Endothelial cell (in vitro differentiated cells): ENCODE measurements around the gene SGCD. TPM values are rescaled to one million over a fixed set of nuclear protein-coding genes. Genes with fewer than 3 reads are reported as not detected.

ENCODE experiments used
- DNase-seq: peaks from one replicate; pipeline ENCODE4 v3.0.0; 2021; ENCODE audit warnings: low spot score
- H3K27ac Mint-ChIP-seq: one replicate; pipeline ENCODE4 v1.8.0; 2021; ENCODE audit warnings: mixed read lengths, inconsistent platforms; ENCODE audit not compliant: unreplicated experiment
- H3K27me3 Mint-ChIP-seq: one replicate; pipeline ENCODE4 v1.8.0; 2021; ENCODE audit warnings: mild to moderate bottlenecking, moderate library complexity, mixed read lengths, inconsistent platforms; ENCODE audit not compliant: unreplicated experiment
- H3K36me3 Mint-ChIP-seq: one replicate; pipeline ENCODE4 v1.8.0; 2021; ENCODE audit warnings: mild to moderate bottlenecking, low read depth, mixed read lengths, inconsistent platforms; ENCODE audit not compliant: unreplicated experiment
- H3K4me1 Mint-ChIP-seq: one replicate; pipeline ENCODE4 v1.8.0; 2021; ENCODE audit warnings: mild to moderate bottlenecking, mixed read lengths, inconsistent platforms; ENCODE audit not compliant: unreplicated experiment
- H3K4me3 Mint-ChIP-seq: one replicate; pipeline ENCODE4 v1.8.0; 2021; ENCODE audit warnings: mild to moderate bottlenecking, mixed read lengths, inconsistent platforms; ENCODE audit not compliant: unreplicated experiment
- H3K9me3 Mint-ChIP-seq: one replicate; pipeline ENCODE4 v1.8.0; 2021; ENCODE audit warnings: mixed read lengths, inconsistent platforms; ENCODE audit not compliant: unreplicated experiment
- total RNA-seq: library from RNA; stranded (reverse); fragmentation: NEBNext Ultra II Directional; extraction: Animal tissue kit (Norgen Biotek cat#: 25700); gene quantifications from one replicate; pipeline ENCODE4 v1.2.1, GENCODE V29; 2021; ENCODE audit not compliant: unreplicated experiment
- TF ChIP-seq, protein P1 (sequence below): fragments of 200-600 bp; sonication (generic); IDR thresholded peaks from one replicate; pipeline ENCODE4 v1.5.0; 2021; ENCODE audit warnings: antibody characterized with exemption; ENCODE audit not compliant: unreplicated experiment

SGCD gene
- total RNA-seq, 1 donor from 2014 or later = 1.2 TPM

- H3K4me3 Mint-ChIP-seq = no peak overlapping the region
- no peaks in the 10 kb centered on the region for H3K36me3 Mint-ChIP-seq
- no peaks in the 10 kb centered on the region for H3K27me3 Mint-ChIP-seq
- no peaks in the 10 kb centered on the region for H3K4me1 Mint-ChIP-seq
- no peaks in the 10 kb centered on the region for H3K9me3 Mint-ChIP-seq
- TF ChIP-seq, protein P1, sequence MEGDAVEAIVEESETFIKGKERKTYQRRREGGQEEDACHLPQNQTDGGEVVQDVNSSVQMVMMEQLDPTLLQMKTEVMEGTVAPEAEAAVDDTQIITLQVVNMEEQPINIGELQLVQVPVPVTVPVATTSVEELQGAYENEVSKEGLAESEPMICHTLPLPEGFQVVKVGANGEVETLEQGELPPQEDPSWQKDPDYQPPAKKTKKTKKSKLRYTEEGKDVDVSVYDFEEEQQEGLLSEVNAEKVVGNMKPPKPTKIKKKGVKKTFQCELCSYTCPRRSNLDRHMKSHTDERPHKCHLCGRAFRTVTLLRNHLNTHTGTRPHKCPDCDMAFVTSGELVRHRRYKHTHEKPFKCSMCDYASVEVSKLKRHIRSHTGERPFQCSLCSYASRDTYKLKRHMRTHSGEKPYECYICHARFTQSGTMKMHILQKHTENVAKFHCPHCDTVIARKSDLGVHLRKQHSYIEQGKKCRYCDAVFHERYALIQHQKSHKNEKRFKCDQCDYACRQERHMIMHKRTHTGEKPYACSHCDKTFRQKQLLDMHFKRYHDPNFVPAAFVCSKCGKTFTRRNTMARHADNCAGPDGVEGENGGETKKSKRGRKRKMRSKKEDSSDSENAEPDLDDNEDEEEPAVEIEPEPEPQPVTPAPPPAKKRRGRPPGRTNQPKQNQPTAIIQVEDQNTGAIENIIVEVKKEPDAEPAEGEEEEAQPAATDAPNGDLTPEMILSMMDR = no peak
- H3K27ac Mint-ChIP-seq = no peak overlapping the region
- DNase-seq = no peak
These were observed 60.4 kb downstream of the SGCD start for GRCh38 chr5:156387391-156387790.

DNA sequence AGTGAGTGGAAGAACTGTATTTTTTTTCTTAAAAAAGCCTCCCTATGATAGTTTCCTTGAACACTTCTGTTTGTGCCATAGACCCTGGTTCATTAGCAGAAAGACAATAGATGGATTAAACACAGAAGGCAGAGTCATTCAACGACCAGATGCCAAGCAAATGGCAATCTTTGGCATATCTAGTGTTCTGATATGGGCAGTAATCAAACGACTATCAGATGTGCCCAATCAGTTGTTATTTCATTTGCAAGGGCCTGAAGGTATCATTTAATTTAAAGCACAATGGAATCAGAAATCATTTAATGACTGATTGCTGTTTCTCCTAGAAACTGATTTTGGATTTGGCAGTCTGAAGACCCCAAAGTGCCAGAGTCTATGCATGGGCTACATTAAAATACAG is 61.3 kb downstream of the SGCD start:
- no peaks in the 10 kb centered on the region for H3K27me3 Mint-ChIP-seq
- no peaks in the 10 kb centered on the region for H3K4me1 Mint-ChIP-seq
- H3K36me3 Mint-ChIP-seq = no peaks in the 10 kb centered on the region
- H3K4me3 Mint-ChIP-seq = no peak overlapping the region
- H3K27ac Mint-ChIP-seq = no peak overlapping the region
- no peaks in the 10 kb centered on the region for H3K9me3 Mint-ChIP-seq
- TF ChIP-seq, protein P1 = no peak
- no peak for DNase-seq

- H3K4me1 Mint-ChIP-seq = no peaks in the 10 kb centered on the region
- no peaks in the 10 kb centered on the region for H3K36me3 Mint-ChIP-seq
- no peaks in the 10 kb centered on the region for H3K27me3 Mint-ChIP-seq
- TF ChIP-seq, protein P1 = no peak
- H3K9me3 Mint-ChIP-seq = no peaks in the 10 kb centered on the region
- no peak overlapping the region for H3K4me3 Mint-ChIP-seq
- H3K27ac Mint-ChIP-seq = no peak overlapping the region
- DNase-seq = no peak
These were observed 64.2 kb downstream of the SGCD start for GRCh38 chr5:156391139-156391538.

DNA sequence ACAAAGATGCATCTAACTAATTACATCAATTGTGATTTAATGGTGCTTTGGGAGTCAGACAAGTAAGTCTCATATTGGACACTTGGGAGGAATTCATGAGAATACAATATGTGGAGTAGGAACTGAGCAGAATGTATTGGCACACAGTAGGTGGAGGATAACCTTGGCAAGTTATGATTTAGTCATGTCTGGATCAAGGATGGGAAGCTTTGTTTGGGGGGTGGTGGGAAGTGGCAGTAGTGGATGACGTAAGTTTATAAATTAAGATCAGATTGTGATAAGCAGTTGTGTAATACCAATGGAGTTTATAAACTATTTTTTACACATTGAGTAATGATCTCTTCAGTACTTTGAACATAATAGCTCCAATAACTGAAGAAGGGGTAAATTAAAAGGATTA is 67.0 kb downstream of the SGCD start:
- no peaks in the 10 kb centered on the region for H3K4me1 Mint-ChIP-seq
- DNase-seq = no peak
- H3K36me3 Mint-ChIP-seq = no peaks in the 10 kb centered on the region
- H3K4me3 Mint-ChIP-seq = no peak overlapping the region
- TF ChIP-seq, protein P1 = no peak
- H3K27ac Mint-ChIP-seq = no peak overlapping the region
- no peaks in the 10 kb centered on the region for H3K27me3 Mint-ChIP-seq
- H3K9me3 Mint-ChIP-seq = no peaks in the 10 kb centered on the region

DNA sequence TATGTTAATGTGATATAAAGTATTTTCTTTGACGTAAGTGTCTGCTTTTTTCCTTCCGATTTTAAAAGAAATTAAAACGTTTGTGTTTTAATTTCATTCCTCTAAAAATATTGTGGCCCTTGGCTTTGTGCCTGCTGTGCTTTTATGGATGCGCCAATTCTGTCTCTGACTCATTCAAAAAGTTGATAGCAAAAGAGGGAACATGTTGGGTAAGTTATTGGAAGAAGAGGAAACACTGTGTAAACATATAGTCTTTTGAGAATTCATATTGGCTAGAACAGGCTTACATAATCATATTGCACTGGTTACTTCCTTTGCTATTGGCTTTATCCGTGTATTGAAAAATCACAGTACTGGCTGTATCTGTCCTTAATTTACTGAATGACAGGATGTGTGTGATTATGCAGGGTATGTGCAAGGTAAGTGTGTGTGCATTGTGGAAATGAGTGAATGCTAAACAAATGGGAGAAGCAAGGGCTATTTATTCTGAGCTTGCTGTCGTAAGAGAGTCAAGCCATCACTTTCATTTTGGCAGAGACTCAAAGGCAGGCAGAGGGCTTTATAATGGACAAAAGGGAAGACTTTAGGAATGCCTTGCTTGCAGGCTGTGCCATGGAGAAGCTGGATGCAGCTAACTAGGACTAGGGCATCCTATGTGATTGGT is 67.8 kb downstream of the SGCD start:
- Mint-ChIP-seq H3K4me3 (no peak overlapping the region), H3K4me1 (no peaks in the 10 kb centered on the region), H3K36me3 (no peaks in the 10 kb centered on the region), H3K27ac (no peak overlapping the region), H3K9me3 (no peaks in the 10 kb centered on the region), H3K27me3 (no peaks in the 10 kb centered on the region)
- TF ChIP-seq, protein P1 = no peak
- DNase-seq = no peak
